Activated CD4-positive, alpha-beta T cell treated with anti-CD3 and anti-CD28 coated beads, Interleukin-2, amount 10 ng/mL, durations not matched to agents 7 days and 5 days (primary cell): ENCODE data around the gene CPB2. TPM values are rescaled to one million over a fixed set of nuclear protein-coding genes. Genes with fewer than 3 reads are reported as not detected.

Experiments
- CTCF ChIA-PET: fragments of 350-600 bp; sonication (Branson Sonifier 250); formaldehyde crosslinking; loops from one replicate; lab custom pipeline; 2021; ENCODE audit warnings: antibody characterized with exemption; lab: Charles Lee
- POLR2A ChIA-PET: fragments of 350-600 bp; sonication (Branson Sonifier 250); formaldehyde crosslinking; loops from one replicate; lab custom pipeline; 2021; ENCODE audit warnings: antibody characterized with exemption; lab: Charles Lee
- DNase-seq: peaks from one replicate; pipeline ENCODE4 v3.0.0-alpha.2; 2020
- H3K27ac Mint-ChIP-seq: one replicate; pipeline ENCODE4 v1.8.0; 2021; ENCODE audit warnings: mild to moderate bottlenecking, moderate library complexity, mixed read lengths
- H3K27me3 Mint-ChIP-seq: one replicate; pipeline ENCODE4 v1.8.0; 2021; ENCODE audit warnings: mixed read lengths
- H3K36me3 Mint-ChIP-seq: one replicate; pipeline ENCODE4 v1.8.0; 2021; ENCODE audit warnings: low read depth, mixed read lengths
- H3K4me1 Mint-ChIP-seq: one replicate; pipeline ENCODE4 v1.8.0; 2021; ENCODE audit warnings: mixed read lengths
- H3K4me3 Mint-ChIP-seq: one replicate; pipeline ENCODE4 v1.8.0; 2021; ENCODE audit warnings: mild to moderate bottlenecking, moderate library complexity, mixed read lengths
- H3K9me3 Mint-ChIP-seq: one replicate; pipeline ENCODE4 v1.8.0; 2021; ENCODE audit warnings: mixed read lengths
- total RNA-seq, 2 experiments: library from RNA; stranded (reverse); gene quantifications; one replicate each; pipeline ENCODE4 v1.2.3, GENCODE V29; 2021

The CPB2 gene
- total RNA-seq, 2 experiments from 2014 or later, result not detected

GRCh38 chr13:46053162-46054012 lies 51.4 kb downstream of the CPB2 start:
- peaks cover 2% of the 10 kb centered on the region for H3K36me3 Mint-ChIP-seq
- CTCF ChIA-PET, result interaction anchor here (0.8 kb wide), 1 partner anchor 274 kb away, joined by 6 read pairs; no protein-coding TSS in a partner anchor
- H3K27me3 Mint-ChIP-seq, result peaks cover 8% of the 10 kb centered on the region
- H3K9me3 Mint-ChIP-seq, result no peaks in the 10 kb centered on the region
- H3K27ac Mint-ChIP-seq, result peak overlapping the region; percentile 96
- DNase-seq, result no peak
- POLR2A ChIA-PET, result no interaction called here
- peak overlapping the region; percentile 92 for H3K4me3 Mint-ChIP-seq
- H3K4me1 Mint-ChIP-seq, result peaks cover 34% of the 10 kb centered on the region

- Mint-ChIP-seq H3K9me3 (no peaks in the 10 kb centered on the region), H3K27me3 (peaks cover 6% of the 10 kb centered on the region), H3K36me3 (peaks cover 2% of the 10 kb centered on the region), H3K4me3 (peak within 1 kb of the TSS; percentile 92), H3K4me1 (peaks cover 39% of the 10 kb centered on the region), H3K27ac (peak within 1 kb of the TSS; percentile 96)
- DNase-seq, result peak; percentile 97
- CTCF ChIA-PET, result interaction anchor here (0.8 to 1.3 kb wide), 3 partner anchors 11 to 273 kb away, joined by 4 to 6 read pairs (median 5); no protein-coding TSS in a partner anchor
- POLR2A ChIA-PET, result no interaction called here
These were observed 52.3 kb downstream of the CPB2 start, which contains the start of gene ZC3H13 for GRCh38 chr13:46052319-46053161. TSS of gene ZC3H13 (minus strand) at chr13:46052746. CDS start at chr13:46045507, 7,239 bp downstream.

- ChIA-PET CTCF (interaction anchor here (1.1 to 1.3 kb wide), 2 partner anchors 12 to 20 kb away, joined by 4 to 5 read pairs; no protein-coding TSS in a partner anchor), POLR2A (no interaction called here)
- no peak for DNase-seq
- peaks cover 3% of the 10 kb centered on the region for H3K27me3 Mint-ChIP-seq
- H3K36me3 Mint-ChIP-seq, result peaks cover 2% of the 10 kb centered on the region
- H3K9me3 Mint-ChIP-seq, result no peaks in the 10 kb centered on the region
- H3K4me1 Mint-ChIP-seq, result peaks cover 39% of the 10 kb centered on the region
- peak overlapping the region; percentile 92 for H3K4me3 Mint-ChIP-seq
- H3K27ac Mint-ChIP-seq, result peak overlapping the region; percentile 96
These were observed 52.9 kb downstream of the CPB2 start for GRCh38 chr13:46051968-46052318.

GRCh38 chr13:46050771-46051170 lies 54.1 kb downstream of the CPB2 start:
- peaks cover 3% of the 10 kb centered on the region for H3K27me3 Mint-ChIP-seq
- H3K4me1 Mint-ChIP-seq, result peaks cover 43% of the 10 kb centered on the region
- ChIA-PET CTCF (interaction anchor here (0.8 kb wide), 1 partner anchor 1055 kb away, joined by 3 read pairs; no protein-coding TSS in a partner anchor), POLR2A (no interaction called here)
- H3K9me3 Mint-ChIP-seq, result no peaks in the 10 kb centered on the region
- H3K36me3 Mint-ChIP-seq, result peaks cover 2% of the 10 kb centered on the region
- peak overlapping the region; percentile 54 for H3K4me3 Mint-ChIP-seq
- no peak for DNase-seq
- H3K27ac Mint-ChIP-seq, result no peak overlapping the region

- peaks cover 16% of the 10 kb centered on the region for H3K36me3 Mint-ChIP-seq
- CTCF ChIA-PET, result interaction anchor here (0.6 kb wide), 1 partner anchor 13 kb away, joined by 3 read pairs; no protein-coding TSS in a partner anchor
- POLR2A ChIA-PET, result no interaction called here
- H3K27me3 Mint-ChIP-seq, result no peaks in the 10 kb centered on the region
- H3K27ac Mint-ChIP-seq, result no peak overlapping the region
- no peak overlapping the region for H3K4me3 Mint-ChIP-seq
- H3K4me1 Mint-ChIP-seq, result peaks cover 26% of the 10 kb centered on the region
- no peak for DNase-seq
- H3K9me3 Mint-ChIP-seq, result no peaks in the 10 kb centered on the region
These were observed 59.4 kb downstream of the CPB2 start for GRCh38 chr13:46045424-46045823.

- Mint-ChIP-seq H3K4me3 (no peak overlapping the region), H3K27me3 (no peaks in the 10 kb centered on the region), H3K4me1 (peaks cover 18% of the 10 kb centered on the region), H3K36me3 (peaks cover 18% of the 10 kb centered on the region), H3K9me3 (no peaks in the 10 kb centered on the region), H3K27ac (no peak overlapping the region)
- POLR2A ChIA-PET, result no interaction called here
- no peak for DNase-seq
- CTCF ChIA-PET, result no interaction called here
These were observed 61.2 kb downstream of the CPB2 start for GRCh38 chr13:46043647-46044046.

- peaks cover 7% of the 10 kb centered on the region for H3K4me1 Mint-ChIP-seq
- no peaks in the 10 kb centered on the region for H3K27me3 Mint-ChIP-seq
- no peak overlapping the region for H3K4me3 Mint-ChIP-seq
- CTCF ChIA-PET, result interaction anchor here (1.0 kb wide), 1 partner anchor 9 kb away, joined by 3 read pairs; no protein-coding TSS in a partner anchor
- POLR2A ChIA-PET, result no interaction called here
- no peak overlapping the region for H3K27ac Mint-ChIP-seq
- DNase-seq, result no peak
- peaks cover 31% of the 10 kb centered on the region for H3K36me3 Mint-ChIP-seq
- H3K9me3 Mint-ChIP-seq, result no peaks in the 10 kb centered on the region
These were observed 63.4 kb downstream of the CPB2 start for GRCh38 chr13:46041419-46041839.

- ChIA-PET CTCF (no interaction called here), POLR2A (no interaction called here)
- DNase-seq, result no peak
- H3K27me3 Mint-ChIP-seq, result no peaks in the 10 kb centered on the region
- H3K36me3 Mint-ChIP-seq, result peaks cover 38% of the 10 kb centered on the region
- no peak overlapping the region for H3K27ac Mint-ChIP-seq
- H3K9me3 Mint-ChIP-seq, result no peaks in the 10 kb centered on the region
- H3K4me1 Mint-ChIP-seq, result peaks cover 7% of the 10 kb centered on the region
- no peak overlapping the region for H3K4me3 Mint-ChIP-seq
These were observed 64.1 kb downstream of the CPB2 start for GRCh38 chr13:46040763-46041162.

- H3K27ac Mint-ChIP-seq, result no peak overlapping the region
- H3K4me3 Mint-ChIP-seq, result no peak overlapping the region
- no peak for DNase-seq
- H3K27me3 Mint-ChIP-seq, result no peaks in the 10 kb centered on the region
- H3K9me3 Mint-ChIP-seq, result no peaks in the 10 kb centered on the region
- ChIA-PET CTCF (no interaction called here), POLR2A (no interaction called here)
- H3K4me1 Mint-ChIP-seq, result no peaks in the 10 kb centered on the region
- peaks cover 36% of the 10 kb centered on the region for H3K36me3 Mint-ChIP-seq
These were observed 65.2 kb downstream of the CPB2 start for GRCh38 chr13:46039411-46040182.

GRCh38 chr13:46038296-46038695 lies 66.5 kb downstream of the CPB2 start:
- ChIA-PET POLR2A (no interaction called here), CTCF (interaction anchor here (0.6 kb wide), 1 partner anchor 1600 kb away, joined by 3 read pairs; no protein-coding TSS in a partner anchor)
- Mint-ChIP-seq H3K4me3 (no peak overlapping the region), H3K36me3 (peaks cover 48% of the 10 kb centered on the region), H3K9me3 (no peaks in the 10 kb centered on the region), H3K27ac (no peak overlapping the region), H3K27me3 (no peaks in the 10 kb centered on the region), H3K4me1 (no peaks in the 10 kb centered on the region)
- no peak for DNase-seq

- no peak for DNase-seq
- Mint-ChIP-seq H3K9me3 (peaks cover 3% of the 10 kb centered on the region), H3K27me3 (no peaks in the 10 kb centered on the region), H3K36me3 (peaks cover 54% of the 10 kb centered on the region), H3K27ac (no peak overlapping the region), H3K4me1 (peaks cover 11% of the 10 kb centered on the region), H3K4me3 (no peak overlapping the region)
- CTCF ChIA-PET, result no interaction called here
- POLR2A ChIA-PET, result no interaction called here
These were observed 69.8 kb downstream of the CPB2 start for GRCh38 chr13:46035066-46035465.

- no peak overlapping the region for H3K27ac Mint-ChIP-seq
- ChIA-PET CTCF (interaction anchor here (1.0 to 1.4 kb wide), 2 partner anchors 9 to 14 kb away, joined by 3 read pairs; no protein-coding TSS in a partner anchor), POLR2A (no interaction called here)
- DNase-seq, result no peak
- peaks cover 59% of the 10 kb centered on the region for H3K36me3 Mint-ChIP-seq
- peaks cover 11% of the 10 kb centered on the region for H3K4me1 Mint-ChIP-seq
- H3K4me3 Mint-ChIP-seq, result no peak overlapping the region
- H3K9me3 Mint-ChIP-seq, result peaks cover 6% of the 10 kb centered on the region
- H3K27me3 Mint-ChIP-seq, result no peaks in the 10 kb centered on the region
These were observed 72.5 kb downstream of the CPB2 start for GRCh38 chr13:46032341-46032740.
